NK-92 (cell line): ENCODE measurements around the gene NAGPA.

Experiments used
- DNase-seq: peaks from one replicate; lab custom pipeline; 2025; ENCODE audit not compliant: unreplicated experiment; lab: John Stamatoyannopoulos, UW

NAGPA gene

DNA sequence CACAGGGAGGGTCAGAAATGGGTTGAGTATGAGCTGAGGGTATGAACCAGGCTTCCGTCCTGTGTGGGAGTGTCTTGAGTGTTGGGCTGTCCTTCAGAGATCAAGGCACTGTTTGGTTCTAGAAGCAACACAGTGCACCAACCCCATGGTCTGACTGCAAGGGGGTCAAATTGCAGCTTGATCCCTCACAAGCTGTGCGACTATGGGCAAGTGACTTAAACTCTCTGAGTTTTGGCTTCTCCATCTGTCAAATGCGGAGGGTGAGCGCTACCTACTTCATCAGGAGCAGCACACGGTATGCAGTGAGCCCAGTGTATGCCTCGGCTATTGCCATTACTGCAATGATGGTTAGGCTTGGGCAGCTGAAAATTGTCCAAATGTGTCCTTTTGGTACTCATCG lies 54.6 kb downstream of the NAGPA start:
- no peak for DNase-seq

DNA sequence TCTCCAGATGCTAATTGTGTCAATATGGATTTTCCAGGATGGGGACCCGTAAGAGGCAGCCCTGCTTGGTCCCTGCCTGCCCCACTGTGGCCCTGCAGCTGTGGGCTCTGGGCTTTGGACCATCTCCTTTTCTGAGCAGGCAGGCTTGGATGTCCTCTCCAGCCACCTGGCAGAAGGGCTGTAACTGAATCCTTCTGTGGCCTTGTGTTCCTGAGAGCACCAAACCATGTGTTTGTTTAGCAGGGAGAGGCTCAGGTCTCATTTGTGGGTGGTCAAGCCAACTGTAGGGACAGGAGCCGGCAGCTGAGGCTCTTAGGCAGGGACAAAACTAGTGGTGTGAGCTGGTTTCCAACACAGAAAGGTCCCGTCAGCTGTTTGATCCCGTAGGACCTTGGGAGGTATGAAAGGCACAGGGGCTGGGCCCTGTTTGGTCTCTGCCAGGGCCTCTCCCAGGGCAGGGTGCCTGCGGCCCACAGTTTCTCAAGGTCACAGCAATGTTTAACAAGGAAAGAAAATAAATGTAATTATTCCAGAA lies 57.1 kb downstream of the NAGPA start:
- DNase-seq, result no peak

DNA sequence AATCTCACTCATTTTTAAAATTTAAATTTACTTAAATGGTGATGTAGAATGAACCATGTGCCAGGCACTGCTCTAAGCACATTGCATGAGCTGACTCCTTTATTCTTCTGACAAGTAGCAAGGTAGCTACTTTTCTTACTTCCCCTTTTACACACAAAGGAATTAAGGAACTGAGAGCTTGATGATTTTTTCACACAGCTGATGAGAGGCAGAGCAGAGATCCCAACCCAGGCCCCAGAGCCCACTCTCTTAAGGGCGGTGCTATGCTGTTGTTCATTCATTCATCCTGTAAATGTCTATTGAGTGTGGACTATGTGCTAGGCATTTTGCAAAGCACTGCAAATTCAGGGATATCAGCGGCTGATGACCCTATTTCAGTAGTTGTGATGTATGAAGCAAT lies 57.7 kb downstream of the NAGPA start:
- DNase-seq, result no peak
